Measurements from ENCODE around the gene KRT4. TPM values are rescaled to one million over a fixed set of nuclear protein-coding genes. Genes with fewer than 3 reads are reported as not detected.

KRT4 gene
- total RNA-seq, 1 experiment from 2014 or later, result 5.2 TPM

- no TSS peak for BruUV-seq (replicated peaks)
- Histone ChIP-seq H3K27me3 (replicated peaks; ENCODE audit: control insufficient read depth, insufficient read depth, low read length) (no peaks in the 10 kb centered on the region), H3K9me3 (no peaks in the 10 kb centered on the region), H3K36me3 (ENCODE audit: control insufficient read depth, insufficient read depth, low read length) (no peaks in the 10 kb centered on the region), H3K4me1 (peaks cover 22% of the 10 kb centered on the region), H3K4me3 (ENCODE audit: low read depth, low read length) (no peak overlapping the region)
- Mint-ChIP-seq H3K4me3 (ENCODE audit: unreplicated experiment) (no peak overlapping the region), H3K9me3 (ENCODE audit: unreplicated experiment) (no peaks in the 10 kb centered on the region), H3K4me1 (ENCODE audit: low read depth, unreplicated experiment) (peaks cover 20% of the 10 kb centered on the region), H3K27me3 (ENCODE audit: insufficient read depth, unreplicated experiment) (no peaks in the 10 kb centered on the region), H3K36me3 (ENCODE audit: insufficient read depth, unreplicated experiment) (no peaks in the 10 kb centered on the region), H3K27ac (ENCODE audit: unreplicated experiment) (peak overlapping the region; percentile 54)
- intact Hi-C loops (cut with micrococcal nuclease; ENCODE audit: unreplicated experiment), result no loop called here
- CTCF ChIA-PET, result no interaction called here
- TF ChIP-seq, protein P1, sequence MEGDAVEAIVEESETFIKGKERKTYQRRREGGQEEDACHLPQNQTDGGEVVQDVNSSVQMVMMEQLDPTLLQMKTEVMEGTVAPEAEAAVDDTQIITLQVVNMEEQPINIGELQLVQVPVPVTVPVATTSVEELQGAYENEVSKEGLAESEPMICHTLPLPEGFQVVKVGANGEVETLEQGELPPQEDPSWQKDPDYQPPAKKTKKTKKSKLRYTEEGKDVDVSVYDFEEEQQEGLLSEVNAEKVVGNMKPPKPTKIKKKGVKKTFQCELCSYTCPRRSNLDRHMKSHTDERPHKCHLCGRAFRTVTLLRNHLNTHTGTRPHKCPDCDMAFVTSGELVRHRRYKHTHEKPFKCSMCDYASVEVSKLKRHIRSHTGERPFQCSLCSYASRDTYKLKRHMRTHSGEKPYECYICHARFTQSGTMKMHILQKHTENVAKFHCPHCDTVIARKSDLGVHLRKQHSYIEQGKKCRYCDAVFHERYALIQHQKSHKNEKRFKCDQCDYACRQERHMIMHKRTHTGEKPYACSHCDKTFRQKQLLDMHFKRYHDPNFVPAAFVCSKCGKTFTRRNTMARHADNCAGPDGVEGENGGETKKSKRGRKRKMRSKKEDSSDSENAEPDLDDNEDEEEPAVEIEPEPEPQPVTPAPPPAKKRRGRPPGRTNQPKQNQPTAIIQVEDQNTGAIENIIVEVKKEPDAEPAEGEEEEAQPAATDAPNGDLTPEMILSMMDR (IDR thresholded peaks at IDR 0.05; ENCODE audit: insufficient read depth in 1 of 2, low read depth in 1 of 2, low read length in 1 of 2, severe bottlenecking in 1 of 2, unreplicated experiment in 1 of 2), result no peak
- POLR2A ChIA-PET, result no interaction called here
- DNase-seq, result no peak
Observed at GRCh38 chr12:52832451-52832850, 18.5 kb upstream of the KRT4 start.

DNA sequence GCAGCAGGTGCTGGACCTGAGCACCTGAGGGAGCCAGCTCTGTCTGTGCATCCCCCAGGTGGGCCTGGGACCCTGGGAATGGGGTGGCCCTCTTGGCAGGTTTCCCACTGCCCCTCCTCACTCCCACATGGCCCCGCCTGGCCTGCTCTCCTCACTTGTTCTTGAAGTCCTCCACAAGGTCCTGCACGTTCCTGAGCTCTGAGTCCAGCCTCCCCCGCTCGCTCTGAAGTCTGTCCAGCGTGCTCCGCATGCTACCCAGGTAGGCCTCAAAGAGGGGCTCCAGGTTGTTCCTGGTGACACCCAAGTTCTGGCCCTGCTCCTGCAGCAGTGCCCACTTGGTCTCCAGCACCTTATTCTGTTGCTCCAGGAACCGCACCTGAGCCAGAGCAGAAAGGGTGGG, 17.3 kb upstream of the KRT4 start:
- Mint-ChIP-seq H3K27ac (ENCODE audit: unreplicated experiment) (no peak overlapping the region), H3K9me3 (ENCODE audit: unreplicated experiment) (no peaks in the 10 kb centered on the region), H3K4me3 (ENCODE audit: unreplicated experiment) (no peak overlapping the region), H3K36me3 (ENCODE audit: insufficient read depth, unreplicated experiment) (no peaks in the 10 kb centered on the region), H3K4me1 (ENCODE audit: low read depth, unreplicated experiment) (peaks cover 27% of the 10 kb centered on the region), H3K27me3 (ENCODE audit: insufficient read depth, unreplicated experiment) (no peaks in the 10 kb centered on the region)
- no peak for DNase-seq
- TF ChIP-seq, protein P1 (IDR thresholded peaks at IDR 0.05; ENCODE audit: insufficient read depth in 1 of 2, low read depth in 1 of 2, low read length in 1 of 2, severe bottlenecking in 1 of 2, unreplicated experiment in 1 of 2), result no peak
- BruUV-seq (replicated peaks), result no TSS peak
- CTCF ChIA-PET, result no interaction called here
- intact Hi-C loops (cut with micrococcal nuclease; ENCODE audit: unreplicated experiment), result no loop called here
- no peaks in the 10 kb centered on the region for H3K9me3 ChIP-seq
- POLR2A ChIA-PET, result no interaction called here
- no peaks in the 10 kb centered on the region for H3K36me3 ChIP-seq (ENCODE audit: control insufficient read depth, insufficient read depth, low read length)
- H3K27me3 ChIP-seq (replicated peaks; ENCODE audit: control insufficient read depth, insufficient read depth, low read length), result no peaks in the 10 kb centered on the region
- H3K4me1 ChIP-seq, result peaks cover 34% of the 10 kb centered on the region
- no peak overlapping the region for H3K4me3 ChIP-seq (ENCODE audit: low read depth, low read length)

- ChIA-PET CTCF (no interaction called here), POLR2A (no interaction called here)
- H3K9me3 ChIP-seq, result no peaks in the 10 kb centered on the region
- no peak overlapping the region for H3K4me3 ChIP-seq (ENCODE audit: low read depth, low read length)
- H3K4me1 ChIP-seq, result peaks cover 39% of the 10 kb centered on the region
- no peaks in the 10 kb centered on the region for H3K36me3 ChIP-seq (ENCODE audit: control insufficient read depth, insufficient read depth, low read length)
- no peaks in the 10 kb centered on the region for H3K27me3 Mint-ChIP-seq (ENCODE audit: insufficient read depth, unreplicated experiment)
- no peaks in the 10 kb centered on the region for H3K9me3 Mint-ChIP-seq (ENCODE audit: unreplicated experiment)
- BruUV-seq (replicated peaks), result no TSS peak
- H3K27me3 ChIP-seq (replicated peaks; ENCODE audit: control insufficient read depth, insufficient read depth, low read length), result no peaks in the 10 kb centered on the region
- peaks cover 28% of the 10 kb centered on the region for H3K4me1 Mint-ChIP-seq (ENCODE audit: low read depth, unreplicated experiment)
- intact Hi-C loops (cut with micrococcal nuclease; ENCODE audit: unreplicated experiment), result no loop called here
- no peaks in the 10 kb centered on the region for H3K36me3 Mint-ChIP-seq (ENCODE audit: insufficient read depth, unreplicated experiment)
- no peak overlapping the region for H3K4me3 Mint-ChIP-seq (ENCODE audit: unreplicated experiment)
- H3K27ac Mint-ChIP-seq (ENCODE audit: unreplicated experiment), result no peak overlapping the region
- no peak for DNase-seq
- TF ChIP-seq, protein P1 (IDR thresholded peaks at IDR 0.05; ENCODE audit: insufficient read depth in 1 of 2, low read depth in 1 of 2, low read length in 1 of 2, severe bottlenecking in 1 of 2, unreplicated experiment in 1 of 2), result no peak
Observed at GRCh38 chr12:52829986-52830770, 16.3 kb upstream of the KRT4 start.
